22Rv1 (cell line): Measurements from ENCODE around the gene STN1.

Experiments used
- H3K27ac ChIP-seq: fragments of 450-650 bp; 2 replicates; pipeline ENCODE4 v1.5.1; 2017
- ZFX ChIP-seq: fragments of 450-650 bp; IDR thresholded peaks from 2 replicates; pipeline ENCODE4 v1.6.1; 2017; ENCODE audit warnings: antibody characterized with exemption, borderline replicate concordance
- TF ChIP-seq, protein P1 (sequence below): fragments of 450-650 bp; IDR thresholded peaks from 2 replicates; pipeline ENCODE4 v1.5.1; 2017; ENCODE audit warnings: mild to moderate bottlenecking

Gene STN1

GRCh38 chr10:103854686-103855391, 63.1 kb downstream of the STN1 start:
- no peak for TF ChIP-seq ZFX
- TF ChIP-seq, protein P1, sequence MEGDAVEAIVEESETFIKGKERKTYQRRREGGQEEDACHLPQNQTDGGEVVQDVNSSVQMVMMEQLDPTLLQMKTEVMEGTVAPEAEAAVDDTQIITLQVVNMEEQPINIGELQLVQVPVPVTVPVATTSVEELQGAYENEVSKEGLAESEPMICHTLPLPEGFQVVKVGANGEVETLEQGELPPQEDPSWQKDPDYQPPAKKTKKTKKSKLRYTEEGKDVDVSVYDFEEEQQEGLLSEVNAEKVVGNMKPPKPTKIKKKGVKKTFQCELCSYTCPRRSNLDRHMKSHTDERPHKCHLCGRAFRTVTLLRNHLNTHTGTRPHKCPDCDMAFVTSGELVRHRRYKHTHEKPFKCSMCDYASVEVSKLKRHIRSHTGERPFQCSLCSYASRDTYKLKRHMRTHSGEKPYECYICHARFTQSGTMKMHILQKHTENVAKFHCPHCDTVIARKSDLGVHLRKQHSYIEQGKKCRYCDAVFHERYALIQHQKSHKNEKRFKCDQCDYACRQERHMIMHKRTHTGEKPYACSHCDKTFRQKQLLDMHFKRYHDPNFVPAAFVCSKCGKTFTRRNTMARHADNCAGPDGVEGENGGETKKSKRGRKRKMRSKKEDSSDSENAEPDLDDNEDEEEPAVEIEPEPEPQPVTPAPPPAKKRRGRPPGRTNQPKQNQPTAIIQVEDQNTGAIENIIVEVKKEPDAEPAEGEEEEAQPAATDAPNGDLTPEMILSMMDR = no peak
- no peak overlapping the region for H3K27ac ChIP-seq

DNA sequence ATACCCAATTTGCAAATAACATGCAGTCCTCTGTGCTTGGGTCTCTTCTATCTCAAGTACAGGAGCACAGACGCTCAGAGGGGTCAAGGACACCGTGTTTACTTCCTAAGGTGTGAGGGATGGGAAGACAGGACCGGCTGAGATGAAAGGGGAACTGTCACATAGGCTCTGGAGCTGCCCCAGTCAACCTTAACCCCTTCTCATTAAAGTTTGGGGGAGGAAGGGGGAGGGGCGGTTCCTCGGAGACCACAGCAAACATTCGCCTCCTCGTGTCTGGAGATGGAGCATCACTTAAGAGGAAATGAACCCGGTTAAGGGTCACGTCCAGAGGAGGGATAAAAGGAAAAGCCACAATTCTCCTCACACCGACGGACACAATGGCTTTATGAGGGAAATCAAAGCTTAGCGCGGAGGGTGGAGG, 63.7 kb downstream of the STN1 start:
- TF ChIP-seq, protein P1 = no peak
- no peak for TF ChIP-seq ZFX
- no peak overlapping the region for H3K27ac ChIP-seq

- no peak overlapping the region for H3K27ac ChIP-seq
These were observed 64.3 kb downstream of the STN1 start for GRCh38 chr10:103853428-103854264.

GRCh38 chr10:103852856-103853255, 65.1 kb downstream of the STN1 start:
- no peak for TF ChIP-seq ZFX
- TF ChIP-seq, protein P1 = no peak
- no peak overlapping the region for H3K27ac ChIP-seq

More at GRCh38 chr10:103853428-103854264, 64.3 kb downstream of the STN1 start:
- TF ChIP-seq, protein P1 = no peak
- TF ChIP-seq ZFX = no peak

- no peak overlapping the region for H3K27ac ChIP-seq
- no peak for TF ChIP-seq ZFX
- TF ChIP-seq, protein P1 = no peak
These were observed 65.7 kb downstream of the STN1 start for GRCh38 chr10:103852189-103852711.

GRCh38 chr10:103851261-103851660, 66.7 kb downstream of the STN1 start:
- TF ChIP-seq, protein P1 = no peak
- no peak for TF ChIP-seq ZFX
- H3K27ac ChIP-seq = no peak overlapping the region

GRCh38 chr10:103850572-103850895, 67.5 kb downstream of the STN1 start:
- TF ChIP-seq, protein P1 = no peak
- TF ChIP-seq ZFX = no peak
- H3K27ac ChIP-seq = no peak overlapping the region
